WTC11 (cell line): Measurements from ENCODE around the gene E2F4.

Experiments
- CTCF ChIP-seq: fragments of 200-600 bp; IDR thresholded peaks from 2 replicates; pipeline ENCODE4 v1.8.0; 2022; ENCODE audit warnings: antibody characterized with exemption
- ESRRA ChIP-seq: sonication (generic); formaldehyde crosslinking; IDR thresholded peaks from 2 replicates; pipeline ENCODE4 v1.8.1; 2022; ENCODE audit warnings: mild to moderate bottlenecking, missing genetic modification reagents, borderline replicate concordance
- HMGXB4 ChIP-seq: sonication (generic); formaldehyde crosslinking; IDR thresholded peaks from 2 replicates; pipeline ENCODE4 v1.8.1; 2023; ENCODE audit warnings: mild to moderate bottlenecking, moderate library complexity, missing genetic modification reagents
- MAX ChIP-seq: sonication (generic); formaldehyde crosslinking; IDR thresholded peaks from 2 replicates; pipeline ENCODE4 v1.8.0; 2022; ENCODE audit warnings: mild to moderate bottlenecking, missing genetic modification reagents
- NR1H2 ChIP-seq: sonication (generic); formaldehyde crosslinking; IDR thresholded peaks from 2 replicates; pipeline ENCODE4 v1.9.0; 2021; ENCODE audit warnings: mild to moderate bottlenecking, moderate library complexity, missing genetic modification reagents
- NR2C2 ChIP-seq: sonication (generic); formaldehyde crosslinking; IDR thresholded peaks from 2 replicates; pipeline ENCODE4 v1.8.0; 2022; ENCODE audit warnings: mild to moderate bottlenecking, missing genetic modification reagents
- PREB ChIP-seq: sonication (generic); formaldehyde crosslinking; IDR thresholded peaks from 2 replicates; pipeline ENCODE4 v1.8.1; 2022; ENCODE audit warnings: mild to moderate bottlenecking, missing genetic modification reagents, moderate library complexity, borderline replicate concordance
- TEAD4 ChIP-seq: sonication (generic); formaldehyde crosslinking; IDR thresholded peaks from 2 replicates; pipeline ENCODE4 v1.8.0; 2022; ENCODE audit warnings: mild to moderate bottlenecking, missing genetic modification reagents
- USF1 ChIP-seq: sonication (generic); formaldehyde crosslinking; IDR thresholded peaks from 2 replicates; pipeline ENCODE4 v1.8.0; 2022; ENCODE audit warnings: mild to moderate bottlenecking, missing genetic modification reagents
- USF2 ChIP-seq: sonication (generic); formaldehyde crosslinking; IDR thresholded peaks from 2 replicates; pipeline ENCODE4 v1.8.1; 2023; ENCODE audit warnings: mild to moderate bottlenecking, missing genetic modification reagents, moderate library complexity
- ZBTB43 ChIP-seq: sonication (generic); formaldehyde crosslinking; IDR thresholded peaks from 2 replicates; pipeline ENCODE4 v1.8.1; 2023; ENCODE audit warnings: mild to moderate bottlenecking, missing genetic modification reagents
- ZNF263 ChIP-seq: sonication (generic); formaldehyde crosslinking; IDR thresholded peaks from 2 replicates; pipeline ENCODE4 v1.8.1; 2022; ENCODE audit warnings: low read depth, mild to moderate bottlenecking, moderate library complexity, missing genetic modification reagents
- ZNF423 ChIP-seq: fragments of 250-450 bp; sonication (Bioruptor Pico); IDR thresholded peaks from 2 replicates; pipeline ENCODE4 v2.1.2; 2022; ENCODE audit warnings: mild to moderate bottlenecking, moderate library complexity

- no peak for TF ChIP-seq PREB (CRISPR knock-in tag)
- no peak for TF ChIP-seq MAX (CRISPR knock-in tag)
- no peak for TF ChIP-seq ZNF263 (CRISPR knock-in tag)
- TF ChIP-seq ESRRA (CRISPR knock-in tag), result no peak
- no peak for TF ChIP-seq CTCF
- no peak for TF ChIP-seq USF1 (CRISPR knock-in tag)
- TF ChIP-seq ZNF423 (CRISPR knock-in tag), result no peak
- TF ChIP-seq ZBTB43 (CRISPR knock-in tag), result no peak
- TF ChIP-seq HMGXB4 (CRISPR knock-in tag), result no peak
- TF ChIP-seq NR2C2, result no peak
- TF ChIP-seq USF2 (CRISPR knock-in tag), result no peak
- TF ChIP-seq TEAD4 (CRISPR knock-in tag), result no peak
- TF ChIP-seq NR1H2 (CRISPR knock-in tag), result no peak
Measured at GRCh38 chr16:67197704-67198103, 5.7 kb downstream of the E2F4 start.
